Right lobe of liver (tissue), 6 donors: ENCODE measurements around the gene ITGB3. TPM values are rescaled to one million over a fixed set of nuclear protein-coding genes. Genes with fewer than 3 reads are reported as not detected.

Experiments used
- ATAC-seq, 4 donors: fragments of 200-7000 bp; cut with Tn5 transposase; one replicate each; pipeline ENCODE4 v1.9.1; 2020; ENCODE audit warnings: mild to moderate bottlenecking in 4 of 4, moderate library complexity in 4 of 4
- DNase-seq, 3 donors: peaks; one replicate each; pipeline ENCODE4 v3.0.0-alpha.2; 2020
- H3K27ac ChIP-seq, 3 donors: fragments of 200-600 bp; one replicate each; pipeline ENCODE4 v1.8.0; 2022
- H3K27me3 ChIP-seq, 2 donors: fragments of 200-600 bp; one replicate each; pipeline ENCODE4 v1.8.0; 2022
- H3K36me3 ChIP-seq, 4 donors: fragments of 200-600 bp; sonication (generic) in 1 of 4; one replicate each; pipeline versions ENCODE4 v1.5.1 to v1.8.0; 2017 to 2022; ENCODE audit warnings: control low read depth in 1 of 4
- H3K4me1 ChIP-seq, 4 donors: fragments of 200-600 bp; sonication (generic) in 1 of 4; one replicate each; pipeline versions ENCODE4 v1.5.1 to v1.8.0; 2017 to 2022; ENCODE audit warnings: control low read depth in 1 of 4
- H3K4me3 ChIP-seq, 3 donors: fragments of 200-600 bp; one replicate each; pipeline ENCODE4 v1.8.0; 2022
- H3K9me3 ChIP-seq, 4 donors: fragments of 200-600 bp; sonication (generic) in 1 of 4; one replicate each; pipeline versions ENCODE4 v1.5.1 to v1.8.0; 2017 to 2022; ENCODE audit warnings: control low read depth in 1 of 4
- CTCF ChIP-seq, 4 donors: fragments of 200-600 bp in 3 of 4; fragments of 450-650 bp in 1 of 4; IDR thresholded peaks; one replicate each; pipeline versions ENCODE4 v1.5.1 to v1.8.0; 2016 to 2022; ENCODE audit warnings: antibody characterized with exemption in 4 of 4, mild to moderate bottlenecking in 2 of 4
- POLR2A ChIP-seq: fragments of 450-650 bp; IDR thresholded peaks from one replicate; pipeline ENCODE4 v1.6.1; 2017; ENCODE audit warnings: antibody characterized with exemption, mild to moderate bottlenecking
- WGBS: methylation state at CpG from one replicate; pipeline ENCODE4 v1.1.6; 2018; ENCODE audit warnings: low coverage, low lambda C conversion rate; ENCODE audit not compliant: insufficient coverage; ENCODE audit errors: missing lambda C conversion rate; 5-methylcytosine and 5-hydroxymethylcytosine counted together
- intact Hi-C, 2 donors: fragments of 100-400 bp; cut with DNase I; formaldehyde crosslinking; loops; one replicate each; pipeline versions ENCODE4 v1.11.2 to v1.14.1; 2022
- total RNA-seq, 6 experiments: library from RNA; depleted of rRNA in 2 of 6; stranded (reverse); fragments of >200 nt in 2 of 6; fragmentation: NEBNext Ultra II Directional in 3 of 6; extraction: Animal tissue kit (Norgen Biotek cat#: 25700) in 3 of 6; gene quantifications; one replicate each; pipeline versions ENCODE4 v1.1.0 to v1.2.4, GENCODE V29; 2016 to 2023
- donor health status: DM: no; HTN: yes; CAD: no.
- donor health status: DM: no; HTN: no; CAD: no.
- donor health status: DM: no; HTN: no; CAD: no.
- donor health status: DM: no; HTN: yes; CAD: no.
- donor health status: DM: no; HTN: yes; CAD: no.

Gene ITGB3
- total RNA-seq, 6 experiments from 2014 or later, result 2.2 to 8.0 (median 4.8) TPM

GRCh38 chr17:47292206-47292605 lies 38.6 kb downstream of the ITGB3 start:
- no CpG with 5 or more reads among the region's 14 CpGs for WGBS
- DNase-seq (no peak), ATAC-seq (no peak)
- H3K27me3 ChIP-seq, result no peaks in the 10 kb centered on the region
- no peaks in the 10 kb centered on the region for H3K9me3 ChIP-seq
- TF ChIP-seq POLR2A, result no peak
- TF ChIP-seq CTCF (IDR thresholded peaks at IDR 0.05), result no peak
- H3K4me1 ChIP-seq, result peaks cover 0 to 26% (median 8%) of the 10 kb centered on the region in 4 donors
- no peak overlapping the region for H3K4me3 ChIP-seq
- intact Hi-C loops, result no loop called here
- no peak overlapping the region for H3K27ac ChIP-seq
- H3K36me3 ChIP-seq, result no peaks in the 10 kb centered on the region

- no peak for DNase-seq
- H3K27me3 ChIP-seq, result no peaks in the 10 kb centered on the region
- WGBS, result 75% methylated on average over 5 of the region's 14 CpGs
These were observed 41.6 kb downstream of the ITGB3 start for GRCh38 chr17:47295037-47295873.

GRCh38 chr17:47295874-47296255 lies 42.2 kb downstream of the ITGB3 start:
- intact Hi-C loops, result no loop called here
- no peak overlapping the region for H3K27ac ChIP-seq
- H3K9me3 ChIP-seq, result no peaks in the 10 kb centered on the region
- ATAC-seq, result no peak
- no peak overlapping the region for H3K4me3 ChIP-seq
- H3K4me1 ChIP-seq, result peaks cover 0 to 32% (median 6%) of the 10 kb centered on the region in 4 donors
- no peaks in the 10 kb centered on the region for H3K36me3 ChIP-seq
- WGBS, result 75% methylated on average over 2 of the region's 6 CpGs
- H3K27me3 ChIP-seq, result no peaks in the 10 kb centered on the region
- no peak for DNase-seq
- TF ChIP-seq CTCF (IDR thresholded peaks at IDR 0.05), result no peak
- TF ChIP-seq POLR2A, result no peak

More at GRCh38 chr17:47295037-47295873, 41.6 kb downstream of the ITGB3 start:
- H3K4me1 ChIP-seq, result peaks cover 0 to 36% (median 8%) of the 10 kb centered on the region in 4 donors
- no peaks in the 10 kb centered on the region for H3K9me3 ChIP-seq
- intact Hi-C loops, result no loop called here
- no peak overlapping the region for H3K27ac ChIP-seq
- ATAC-seq, result no peak
- TF ChIP-seq POLR2A (no peak), CTCF (IDR thresholded peaks at IDR 0.05) (no peak)
- no peaks in the 10 kb centered on the region for H3K36me3 ChIP-seq
- H3K4me3 ChIP-seq, result no peak overlapping the region

GRCh38 chr17:47297661-47298400 lies 44.2 kb downstream of the ITGB3 start:
- no peaks in the 10 kb centered on the region for H3K9me3 ChIP-seq
- TF ChIP-seq POLR2A (no peak), CTCF (IDR thresholded peaks at IDR 0.05) (no peak)
- no peaks in the 10 kb centered on the region for H3K36me3 ChIP-seq
- H3K27me3 ChIP-seq, result no peaks in the 10 kb centered on the region
- DNase-seq (no peak), ATAC-seq (peak in 1 of 4 donors; percentile 28)
- WGBS, result 95% methylated on average over 3 of the region's 4 CpGs
- H3K4me3 ChIP-seq, result no peak overlapping the region
- intact Hi-C loops, result no loop called here
- H3K4me1 ChIP-seq, result peaks cover 0 to 20% (median 0%) of the 10 kb centered on the region in 4 donors
- no peak overlapping the region for H3K27ac ChIP-seq
